Measurements from ENCODE around the gene UBE2M.
"Not testable (repeated sequence)": the region's sequence is repeated elsewhere in the genome, so short reads cannot be mapped to it uniquely, and the experiment has no call there.

Gene UBE2M

DNA sequence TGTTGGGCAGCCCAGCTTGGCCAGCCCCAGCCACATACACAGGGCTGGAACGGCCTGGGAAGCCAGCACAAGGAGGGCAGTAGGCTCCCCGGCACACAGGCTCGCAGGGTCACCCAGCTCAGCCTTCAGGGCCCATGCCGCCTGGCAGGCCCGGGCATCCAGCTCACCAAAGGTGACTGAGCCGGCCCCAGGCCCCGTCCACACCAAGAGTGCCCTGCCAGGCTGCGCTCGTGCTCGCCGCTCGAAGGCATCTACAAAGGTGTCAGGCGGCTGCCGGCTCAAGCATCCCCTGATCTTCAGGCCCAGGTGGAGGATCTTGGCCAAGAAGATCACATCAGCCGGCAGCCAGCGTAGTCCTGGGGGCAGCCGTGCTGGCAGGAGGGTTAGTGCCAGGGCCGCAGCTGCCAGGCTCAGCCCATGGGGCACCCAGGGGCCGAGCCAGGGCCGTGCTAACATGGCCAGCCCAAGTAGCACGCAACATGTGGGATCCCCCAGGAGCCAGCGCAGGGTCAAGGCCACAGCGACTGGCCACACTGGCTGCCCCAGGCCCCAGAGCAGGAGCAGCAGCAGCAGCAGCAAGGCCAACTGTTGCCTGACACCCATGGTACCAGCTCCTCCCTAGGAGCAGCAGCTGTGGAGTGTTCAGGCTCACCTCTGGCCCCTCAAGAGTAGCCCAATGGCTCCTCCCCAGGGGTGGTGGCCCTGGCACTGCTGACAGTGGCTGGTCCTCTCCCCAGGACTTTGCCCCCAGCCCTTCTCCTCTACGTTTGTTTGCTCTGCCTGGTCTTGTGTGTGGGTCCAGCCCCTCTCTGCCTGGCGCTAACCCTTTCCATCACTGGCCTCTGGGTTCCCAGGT is 46.8 kb downstream of the UBE2M start, which contains the start of gene SLC27A5:
Gene SLC27A5 (minus strand): TSS at position 640 of the 856 bp plus-strand sequence. CDS start 37 bp downstream, at position 603.
- DNase-seq, result no peak

DNA sequence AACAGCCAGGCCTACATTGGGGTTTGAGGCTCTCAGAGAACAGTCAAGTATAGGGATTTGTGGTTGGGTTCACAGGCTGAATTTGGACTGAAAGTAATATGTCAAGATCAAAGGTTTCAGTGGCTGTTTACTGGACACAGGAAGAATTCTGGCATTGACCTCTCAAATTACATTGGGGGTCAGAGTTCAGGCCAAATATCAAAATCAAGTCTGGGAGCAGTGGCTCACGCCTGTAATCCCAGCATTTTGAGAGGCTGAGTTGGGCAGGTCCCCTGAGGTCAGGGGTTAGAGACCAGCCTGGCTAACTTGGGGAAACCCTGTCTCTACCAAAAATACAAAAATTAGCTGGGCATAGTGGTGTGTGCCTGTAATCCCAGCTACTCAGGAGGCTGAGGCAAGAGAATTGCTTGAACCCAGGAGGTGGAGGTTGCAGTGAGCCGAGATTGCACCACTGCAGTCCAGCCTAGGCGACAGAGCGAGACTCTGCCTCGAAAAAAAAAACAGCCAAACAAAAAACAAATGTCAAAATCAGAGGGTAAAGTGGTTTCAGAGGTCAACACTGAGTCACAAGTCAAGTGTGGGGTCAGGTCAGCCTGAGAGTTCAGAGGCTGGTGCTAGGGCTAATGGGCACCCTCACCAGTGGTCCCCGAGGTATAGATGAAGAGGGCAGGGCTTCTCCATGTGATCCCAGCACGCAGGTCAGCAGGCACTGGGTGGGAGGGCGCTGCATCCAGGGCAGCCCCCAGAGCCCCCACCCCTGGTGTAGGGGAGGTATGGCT is 48.1 kb downstream of the UBE2M start:
- no peak for DNase-seq

DNA sequence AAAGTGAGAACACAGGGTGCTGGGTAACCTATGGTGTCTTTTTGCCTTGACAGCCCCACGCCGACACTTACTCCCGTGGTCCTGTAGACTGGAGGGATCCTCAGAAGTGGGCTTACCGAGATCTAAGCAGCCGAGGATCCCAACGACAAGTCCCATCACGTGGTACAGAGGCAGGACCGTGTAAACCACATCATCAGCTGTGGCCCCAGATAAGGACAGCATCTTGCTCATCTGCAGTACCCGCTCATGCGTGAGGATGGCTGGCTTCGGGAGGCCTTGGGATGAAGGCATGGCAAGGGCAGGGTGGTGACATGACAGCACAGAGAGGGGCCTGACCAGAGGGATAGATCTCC is 48.7 kb downstream of the UBE2M start:
- DNase-seq, result no peak

DNA sequence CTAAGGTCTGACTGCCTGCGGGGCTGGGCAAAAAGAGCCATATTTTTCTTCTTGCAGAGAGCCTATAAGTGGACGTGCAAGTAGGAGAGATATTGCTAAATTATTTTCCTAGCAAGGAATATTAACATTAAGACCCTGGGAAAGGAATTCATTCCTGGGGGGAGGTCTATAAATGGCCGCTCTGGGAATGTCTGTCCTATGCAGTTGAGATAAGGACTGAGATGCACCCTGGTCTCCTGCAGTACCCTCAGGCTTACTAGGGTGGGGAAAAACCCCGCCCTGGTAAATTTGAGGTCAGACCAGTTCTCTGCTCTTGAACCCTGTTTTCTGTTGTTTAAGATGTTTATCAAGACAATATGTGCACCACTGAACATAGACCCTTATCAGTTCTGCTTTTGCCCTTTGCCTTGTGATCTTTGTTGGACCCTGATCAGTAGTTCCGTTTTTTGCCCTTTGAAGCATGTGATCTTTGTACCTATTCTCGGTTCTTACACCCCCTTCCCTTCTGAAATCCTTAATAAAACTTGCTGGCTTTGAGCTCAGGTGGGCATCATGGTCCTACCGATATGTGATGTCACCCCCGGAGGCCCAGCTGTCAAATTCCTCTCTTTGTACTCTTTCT is 50.7 kb downstream of the UBE2M start:
- DNase-seq, result not testable (repeated sequence)
